NCI-H1930 (cell line): ENCODE measurements around the gene SIRT6.
"Not testable (repeated sequence)": the region's sequence is repeated elsewhere in the genome, so short reads cannot be mapped to it uniquely, and the experiment has no call there.

ENCODE experiments used
- DNase-seq, 2 experiments: peaks; one replicate each; lab custom pipeline; 2025; lab: John Stamatoyannopoulos, UW

The SIRT6 gene

GRCh38 chr19:4134351-4134750, 48.0 kb downstream of the SIRT6 start:
- DNase-seq, result no peak

GRCh38 chr19:4130744-4131438, 51.5 kb downstream of the SIRT6 start:
- DNase-seq, result no peak

GRCh38 chr19:4129050-4129449, 53.3 kb downstream of the SIRT6 start:
- not testable (repeated sequence) for DNase-seq

GRCh38 chr19:4127322-4127721, 55.0 kb downstream of the SIRT6 start:
- not testable (repeated sequence) for DNase-seq

DNA sequence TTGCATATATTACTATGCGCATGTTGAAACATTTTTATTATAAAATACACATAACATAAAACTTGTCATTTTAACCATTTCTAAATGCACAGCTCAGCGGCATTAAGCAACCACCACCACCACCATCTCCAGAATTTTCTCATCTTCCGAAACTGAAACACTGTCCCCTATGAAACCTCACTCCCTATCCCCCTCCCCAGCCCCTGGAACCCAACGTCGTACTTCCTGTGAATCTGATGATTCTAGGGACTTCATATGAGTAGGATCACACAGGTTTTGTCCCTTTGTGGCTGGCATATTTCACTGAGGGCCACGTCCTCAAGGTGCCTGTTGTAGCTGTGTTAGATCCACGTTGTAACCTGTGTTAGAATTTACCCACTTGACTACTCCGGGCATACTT, 57.7 kb downstream of the SIRT6 start:
- DNase-seq, result no peak
